GM21786 (cell line): Measurements from ENCODE around the gene LRBA.
"Not testable (repeated sequence)": the region's sequence is repeated elsewhere in the genome, so short reads cannot be mapped to it uniquely, and the experiment has no call there.

Experiments
- ATAC-seq: cut with Tn5 transposase; IDR thresholded peaks from one replicate; pipeline ENCODE4 v1.9.1; 2021; ENCODE audit not compliant: unreplicated experiment

LRBA gene, protein sequence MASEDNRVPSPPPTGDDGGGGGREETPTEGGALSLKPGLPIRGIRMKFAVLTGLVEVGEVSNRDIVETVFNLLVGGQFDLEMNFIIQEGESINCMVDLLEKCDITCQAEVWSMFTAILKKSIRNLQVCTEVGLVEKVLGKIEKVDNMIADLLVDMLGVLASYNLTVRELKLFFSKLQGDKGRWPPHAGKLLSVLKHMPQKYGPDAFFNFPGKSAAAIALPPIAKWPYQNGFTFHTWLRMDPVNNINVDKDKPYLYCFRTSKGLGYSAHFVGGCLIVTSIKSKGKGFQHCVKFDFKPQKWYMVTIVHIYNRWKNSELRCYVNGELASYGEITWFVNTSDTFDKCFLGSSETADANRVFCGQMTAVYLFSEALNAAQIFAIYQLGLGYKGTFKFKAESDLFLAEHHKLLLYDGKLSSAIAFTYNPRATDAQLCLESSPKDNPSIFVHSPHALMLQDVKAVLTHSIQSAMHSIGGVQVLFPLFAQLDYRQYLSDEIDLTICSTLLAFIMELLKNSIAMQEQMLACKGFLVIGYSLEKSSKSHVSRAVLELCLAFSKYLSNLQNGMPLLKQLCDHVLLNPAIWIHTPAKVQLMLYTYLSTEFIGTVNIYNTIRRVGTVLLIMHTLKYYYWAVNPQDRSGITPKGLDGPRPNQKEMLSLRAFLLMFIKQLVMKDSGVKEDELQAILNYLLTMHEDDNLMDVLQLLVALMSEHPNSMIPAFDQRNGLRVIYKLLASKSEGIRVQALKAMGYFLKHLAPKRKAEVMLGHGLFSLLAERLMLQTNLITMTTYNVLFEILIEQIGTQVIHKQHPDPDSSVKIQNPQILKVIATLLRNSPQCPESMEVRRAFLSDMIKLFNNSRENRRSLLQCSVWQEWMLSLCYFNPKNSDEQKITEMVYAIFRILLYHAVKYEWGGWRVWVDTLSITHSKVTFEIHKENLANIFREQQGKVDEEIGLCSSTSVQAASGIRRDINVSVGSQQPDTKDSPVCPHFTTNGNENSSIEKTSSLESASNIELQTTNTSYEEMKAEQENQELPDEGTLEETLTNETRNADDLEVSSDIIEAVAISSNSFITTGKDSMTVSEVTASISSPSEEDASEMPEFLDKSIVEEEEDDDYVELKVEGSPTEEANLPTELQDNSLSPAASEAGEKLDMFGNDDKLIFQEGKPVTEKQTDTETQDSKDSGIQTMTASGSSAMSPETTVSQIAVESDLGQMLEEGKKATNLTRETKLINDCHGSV (N-terminal part only)

DNA sequence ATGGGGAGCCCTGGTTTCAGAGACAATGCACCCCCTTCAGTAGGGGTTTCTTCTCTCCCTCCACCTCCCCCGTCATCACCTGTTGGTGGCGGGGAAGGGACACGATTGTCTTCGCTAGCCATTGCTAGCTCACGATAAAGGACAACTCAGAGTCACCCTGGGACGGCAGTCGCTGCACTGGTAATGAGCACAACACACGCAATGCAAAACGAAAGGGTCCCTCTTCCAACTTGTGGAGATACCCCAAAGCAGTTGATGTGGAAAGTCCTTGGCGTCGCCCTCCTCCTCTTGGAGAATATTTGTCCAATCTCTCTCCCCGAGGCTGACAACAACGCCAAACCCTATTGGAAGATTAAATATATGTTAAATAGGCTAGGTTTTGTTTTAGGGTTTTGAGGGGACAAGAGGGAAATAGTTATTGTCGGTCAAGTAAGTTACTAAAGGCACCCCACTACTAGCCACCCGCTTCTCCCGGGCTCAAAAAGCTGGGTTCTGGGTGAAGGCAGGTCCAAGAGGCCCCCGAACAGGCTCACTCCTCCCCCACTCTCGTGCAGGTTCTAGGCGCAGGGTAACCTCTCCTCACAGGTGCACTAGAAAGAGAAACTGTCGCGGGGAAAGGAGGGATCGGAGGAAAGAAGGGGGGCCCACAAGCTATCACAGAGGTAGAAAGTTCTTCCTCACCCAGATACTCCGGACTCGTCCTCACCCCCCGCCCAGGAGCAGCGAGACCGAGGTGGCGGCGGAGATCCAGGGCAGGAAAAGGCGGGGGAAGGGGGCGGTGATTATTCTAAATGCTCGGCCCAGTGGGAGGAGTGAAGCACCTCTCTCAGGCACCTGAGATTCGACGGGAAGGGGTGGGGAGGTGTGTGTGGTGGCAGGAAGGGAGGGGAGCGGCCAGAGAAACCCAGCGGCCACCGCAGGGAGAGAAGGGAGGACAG, at the start of gene LRBA:
Gene LRBA, minus strand, starts transcription at position 764 of the 938 bp plus-strand sequence. Its CDS starts 642 bp downstream, at position 122.
- peak; percentile 62 for ATAC-seq

GRCh38 chr4:151063143-151063542, 48.1 kb upstream of the LRBA start:
- not testable (repeated sequence) for ATAC-seq

- ATAC-seq, result no peak
These were observed 40.5 kb upstream of the LRBA start for GRCh38 chr4:151055539-151055938.

DNA sequence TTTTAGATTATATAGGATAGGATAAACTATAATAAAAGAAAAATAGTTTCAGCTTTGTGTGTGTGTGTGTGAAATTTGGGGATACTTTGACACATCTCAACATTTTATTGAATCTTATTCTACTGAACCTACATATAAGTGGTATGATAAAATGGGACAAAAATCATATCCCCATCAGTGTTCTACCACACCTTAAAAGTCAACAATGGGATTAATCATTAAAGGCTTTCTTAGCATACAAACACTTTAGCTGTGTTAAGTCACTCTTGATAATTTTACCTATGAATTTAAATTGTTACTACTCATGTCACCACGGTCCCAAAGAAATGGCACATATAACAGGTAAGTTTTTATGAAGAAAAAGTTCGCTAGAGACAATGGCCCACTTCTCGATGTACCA, 37.7 kb upstream of the LRBA start:
- ATAC-seq, result peak; percentile 4

GRCh38 chr4:151049430-151049884, 34.4 kb upstream of the LRBA start:
- no peak for ATAC-seq

- ATAC-seq, result no peak
These were observed 33.8 kb upstream of the LRBA start for GRCh38 chr4:151048913-151049312.

GRCh38 chr4:151046609-151047008, 31.5 kb upstream of the LRBA start:
- ATAC-seq, result no peak

- no peak for ATAC-seq
These were observed 30.8 kb upstream of the LRBA start for GRCh38 chr4:151045907-151046306.

GRCh38 chr4:151043803-151044515, 28.9 kb upstream of the LRBA start:
- no peak for ATAC-seq

GRCh38 chr4:151039733-151040132, 24.6 kb upstream of the LRBA start:
- no peak for ATAC-seq

DNA sequence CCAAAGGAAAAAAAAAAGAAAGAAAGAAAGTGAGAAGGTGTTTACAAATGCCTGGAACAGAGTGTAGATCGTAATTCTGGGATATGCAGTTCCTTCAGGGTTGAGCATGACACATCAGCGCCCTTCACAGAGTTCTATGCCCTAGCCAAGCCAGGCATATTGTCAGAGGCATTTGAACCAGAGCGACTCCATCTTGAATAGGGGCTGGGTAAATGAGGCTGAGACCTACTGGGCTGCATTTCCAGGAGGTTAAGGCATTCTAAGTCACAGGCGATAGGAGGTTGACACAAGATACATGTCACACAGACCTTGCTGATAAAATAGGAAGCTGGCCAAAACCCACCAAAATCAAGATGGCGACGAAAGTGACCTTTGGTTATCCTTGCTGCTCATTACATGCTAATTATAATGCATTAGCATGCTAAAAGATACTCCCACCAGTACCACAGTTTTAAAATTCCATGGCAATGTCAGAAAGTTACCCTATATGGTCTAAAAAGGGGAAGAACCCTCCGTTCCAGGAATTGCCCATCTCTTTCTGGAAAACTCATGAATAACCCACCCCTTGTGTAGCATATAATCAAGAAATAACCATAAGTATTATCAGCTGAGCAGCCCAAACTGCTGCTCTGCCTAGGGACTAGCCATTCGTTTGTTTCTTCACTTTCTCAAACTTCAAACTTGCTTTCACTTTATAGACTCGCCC, 23.5 kb upstream of the LRBA start:
- ATAC-seq, result no peak

DNA sequence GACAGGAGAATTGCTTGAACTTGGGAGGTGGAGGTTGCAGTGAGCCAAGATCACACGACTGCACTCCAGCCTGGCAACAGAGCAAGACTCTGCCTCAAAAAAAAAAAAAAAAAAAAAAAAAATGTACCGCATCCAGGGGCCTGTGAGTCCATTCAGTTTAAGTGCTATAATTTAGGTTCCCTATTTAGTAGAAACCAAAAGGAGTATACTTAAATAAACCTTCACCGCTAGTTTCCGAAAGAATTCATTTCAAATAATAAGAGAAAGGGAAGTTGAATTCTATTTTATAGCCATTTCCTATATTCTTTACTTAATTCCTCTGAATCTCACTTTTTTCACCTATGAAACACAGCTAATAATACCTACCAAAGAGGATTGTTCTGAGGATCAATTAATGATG, 20.8 kb upstream of the LRBA start:
- no peak for ATAC-seq

GRCh38 chr4:151035328-151035727, 20.2 kb upstream of the LRBA start:
- ATAC-seq, result no peak

- no peak for ATAC-seq
These were observed 19.7 kb upstream of the LRBA start for GRCh38 chr4:151034829-151035228.

DNA sequence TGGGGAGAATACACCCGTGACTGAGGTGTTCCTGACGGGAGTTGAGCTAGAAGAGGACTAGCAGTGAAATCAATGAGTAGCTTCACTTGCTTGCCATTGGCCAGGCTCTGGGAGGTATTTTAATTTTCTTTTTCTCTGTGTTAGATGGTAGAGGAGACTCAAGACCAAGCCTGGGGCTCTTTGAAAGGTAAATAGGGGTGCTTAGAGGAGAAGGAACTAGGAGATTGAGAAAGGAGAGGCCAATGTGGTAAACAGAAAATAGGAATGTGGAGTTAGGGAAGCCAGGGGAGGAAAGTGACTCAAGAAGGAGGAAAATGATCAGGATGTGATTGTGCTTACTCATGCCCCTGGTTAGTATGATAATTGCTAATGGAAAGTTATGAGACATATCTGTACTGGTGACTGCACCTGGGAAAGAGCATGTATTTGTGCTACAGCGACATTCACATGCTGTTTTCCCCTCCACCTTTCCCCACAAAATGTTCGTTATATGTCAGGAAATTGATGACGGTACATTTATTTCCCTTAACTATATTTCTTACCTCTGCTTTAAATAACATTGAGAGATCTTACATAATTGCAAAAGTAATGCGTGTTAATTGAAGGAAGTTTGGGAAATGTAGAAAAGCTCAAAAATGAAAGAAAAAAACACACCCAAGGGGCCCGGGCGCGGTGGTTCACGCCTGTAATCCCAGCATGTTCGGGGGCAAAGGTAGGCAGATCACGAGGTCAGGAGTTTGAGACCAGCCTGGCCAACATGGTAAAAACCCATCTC, 16.9 kb upstream of the LRBA start:
- peak; percentile 52 for ATAC-seq

- ATAC-seq, result no peak
These were observed 14.5 kb upstream of the LRBA start for GRCh38 chr4:151029537-151029936.

DNA sequence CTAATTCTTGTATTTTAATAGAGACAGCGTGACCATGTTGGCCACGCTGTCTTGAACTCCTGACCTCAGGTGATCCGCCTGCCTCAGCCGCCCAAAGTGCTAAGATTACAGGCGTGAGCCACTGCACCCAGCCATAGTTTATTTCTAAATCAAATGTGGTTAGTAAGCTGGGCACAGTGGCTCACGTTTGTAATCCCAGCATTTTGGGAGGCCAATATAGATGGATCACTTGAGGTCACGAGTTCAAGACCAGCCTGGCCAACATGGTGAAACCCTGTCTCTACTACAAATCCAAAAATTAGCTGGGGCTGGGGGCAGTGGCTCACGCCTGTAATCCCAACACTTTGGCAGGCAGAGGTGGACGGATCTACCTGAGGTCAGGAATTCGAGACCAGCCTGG, 13.9 kb upstream of the LRBA start:
- ATAC-seq, result not testable (repeated sequence)

DNA sequence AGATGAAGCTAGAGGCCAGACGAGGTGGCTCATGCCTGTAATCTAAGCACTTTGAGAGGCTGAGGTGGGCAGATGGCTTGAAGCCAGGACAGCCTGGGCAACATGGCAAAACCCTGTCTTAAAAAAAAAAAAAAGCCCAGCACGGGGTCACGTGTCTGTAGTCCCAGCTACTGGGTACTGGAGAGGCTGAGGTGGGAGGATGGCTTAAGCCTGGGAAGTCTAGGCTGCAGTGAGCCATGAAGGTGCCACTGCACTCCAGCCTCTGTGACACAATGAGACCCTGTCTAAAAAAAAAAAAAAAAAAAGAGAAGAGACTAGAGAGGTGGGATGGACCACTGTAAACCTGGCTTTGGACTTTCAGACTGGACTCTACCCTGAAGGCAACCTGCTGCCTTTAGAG, 10.7 kb upstream of the LRBA start:
- no peak for ATAC-seq
